Measurements from ENCODE around the gene PTPRU.
A peak's percentile ranks its signal among the peaks of the same experiment; 100 is the strongest.

The PTPRU gene

GRCh38 chr1:29247571-29248273 lies 11.4 kb downstream of the PTPRU start:
- no peak for DNase-seq

DNA sequence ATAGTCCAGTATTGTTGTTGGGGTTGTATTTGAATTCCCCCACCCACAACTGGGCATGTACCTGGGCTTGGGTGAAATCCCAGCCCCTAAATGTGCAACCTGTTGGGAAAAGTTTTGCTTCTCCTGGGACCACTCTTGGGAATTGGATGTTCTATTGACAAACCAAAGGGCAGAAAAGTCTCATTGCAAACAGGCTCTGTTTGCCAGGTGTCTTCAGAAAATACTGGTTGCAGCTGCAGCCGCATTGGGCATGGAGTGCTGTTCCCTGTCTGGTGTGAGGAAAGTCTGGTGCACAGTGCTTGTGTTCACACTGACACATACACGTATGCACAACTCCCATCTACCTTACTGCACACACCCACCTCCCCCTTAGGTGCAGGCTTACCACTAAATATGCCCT lies 12.1 kb downstream of the PTPRU start:
- no peak for DNase-seq

- no peak for DNase-seq
Observed at GRCh38 chr1:29249170-29249691, 12.9 kb downstream of the PTPRU start.

- no peak for DNase-seq
Observed at GRCh38 chr1:29249951-29250581, 13.7 kb downstream of the PTPRU start.

DNA sequence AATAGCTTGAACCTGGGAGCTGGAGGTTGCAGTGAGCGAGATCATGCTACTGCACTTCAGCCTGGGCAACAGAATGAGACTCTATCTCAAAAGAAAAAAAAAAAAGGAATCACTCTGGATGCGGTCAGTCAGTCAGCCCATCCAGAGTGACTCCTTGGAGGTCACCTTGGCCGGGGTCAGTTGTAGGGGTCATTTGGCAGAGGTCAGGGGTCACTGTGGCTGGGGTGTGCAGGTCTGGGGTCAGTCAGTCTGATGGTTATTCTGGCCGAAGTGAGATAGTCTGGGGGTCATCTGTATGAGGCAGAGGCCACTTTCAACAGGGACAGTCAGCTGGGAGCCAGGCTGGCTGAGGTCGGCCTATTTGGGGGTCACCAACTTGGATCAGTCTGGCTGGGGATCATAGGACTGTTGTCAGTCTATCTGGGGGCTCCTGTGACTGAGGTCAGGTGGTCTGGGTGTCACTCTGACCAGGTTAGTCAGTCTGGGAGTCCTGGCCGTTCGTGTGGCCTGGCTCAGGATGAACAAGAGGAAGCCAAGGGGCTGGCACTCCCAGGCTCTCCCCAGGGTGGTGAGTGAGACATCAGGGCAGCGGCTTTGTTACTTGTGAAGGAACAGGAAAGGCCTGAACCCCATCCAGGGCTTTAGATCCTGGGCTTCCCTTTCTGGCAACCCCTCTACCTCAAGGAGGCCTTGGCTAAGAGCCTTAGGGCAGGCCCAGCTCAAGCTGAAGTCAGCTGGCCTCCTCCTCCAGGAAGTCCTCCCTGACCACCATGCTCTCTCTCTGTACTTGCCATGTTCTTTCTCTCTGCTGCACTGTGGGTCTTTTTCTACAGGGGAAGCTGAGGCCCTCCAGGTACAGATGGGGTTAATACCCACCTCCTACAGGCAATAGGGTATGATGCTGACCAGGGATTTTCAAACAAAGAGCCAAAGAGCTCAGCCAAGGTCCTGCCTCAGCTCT lies 15.1 kb downstream of the PTPRU start:
- no peak for DNase-seq

- DNase-seq: no peak
Observed at GRCh38 chr1:29253180-29253579, 16.9 kb downstream of the PTPRU start.

- DNase-seq: no peak
Observed at GRCh38 chr1:29254346-29254745, 18.0 kb downstream of the PTPRU start.

- no peak for DNase-seq
Observed at GRCh38 chr1:29255134-29255666, 18.9 kb downstream of the PTPRU start.

- DNase-seq: no peak
Observed at GRCh38 chr1:29256394-29256793, 20.1 kb downstream of the PTPRU start.

DNA sequence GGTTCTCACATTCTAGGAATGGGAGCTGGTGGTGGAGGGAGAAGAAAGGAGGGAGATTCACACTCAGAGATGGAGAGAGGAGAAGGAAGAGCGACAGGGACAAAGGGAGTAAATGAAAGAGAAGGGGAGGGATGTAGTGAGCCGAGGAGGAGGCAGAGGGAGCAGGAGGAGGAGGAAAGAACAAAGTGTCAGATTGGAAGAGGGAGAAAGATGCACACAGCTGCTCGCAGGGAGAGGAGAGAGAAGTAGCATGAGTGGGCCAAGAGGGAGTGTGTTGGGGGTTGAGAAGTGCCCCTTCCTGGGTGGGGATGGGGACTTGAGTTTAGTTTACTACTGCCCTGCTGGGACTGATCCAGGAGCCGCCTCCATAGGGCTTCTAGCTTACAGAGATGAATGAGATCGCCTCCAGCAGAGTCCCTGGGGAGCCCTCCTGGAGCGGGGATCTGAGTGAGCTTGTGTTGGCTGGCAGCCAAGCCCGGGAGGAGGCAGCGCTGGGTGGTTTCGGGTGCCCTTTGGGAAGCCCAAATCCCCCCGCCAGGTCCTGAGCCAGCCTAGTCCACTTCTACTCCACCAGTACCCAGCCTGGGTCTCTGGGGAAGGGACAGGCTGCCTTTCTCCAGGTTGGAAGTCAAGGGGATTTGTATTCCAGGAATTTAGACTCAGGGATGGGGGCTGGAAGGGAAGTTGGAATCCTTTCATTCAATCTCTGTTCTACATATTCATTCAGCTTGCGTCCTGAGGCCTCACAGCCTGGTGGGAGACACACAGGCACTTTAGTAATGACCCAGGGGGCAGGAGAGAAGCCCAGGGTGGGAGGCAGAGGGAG lies 20.9 kb downstream of the PTPRU start:
- no peak for DNase-seq

DNA sequence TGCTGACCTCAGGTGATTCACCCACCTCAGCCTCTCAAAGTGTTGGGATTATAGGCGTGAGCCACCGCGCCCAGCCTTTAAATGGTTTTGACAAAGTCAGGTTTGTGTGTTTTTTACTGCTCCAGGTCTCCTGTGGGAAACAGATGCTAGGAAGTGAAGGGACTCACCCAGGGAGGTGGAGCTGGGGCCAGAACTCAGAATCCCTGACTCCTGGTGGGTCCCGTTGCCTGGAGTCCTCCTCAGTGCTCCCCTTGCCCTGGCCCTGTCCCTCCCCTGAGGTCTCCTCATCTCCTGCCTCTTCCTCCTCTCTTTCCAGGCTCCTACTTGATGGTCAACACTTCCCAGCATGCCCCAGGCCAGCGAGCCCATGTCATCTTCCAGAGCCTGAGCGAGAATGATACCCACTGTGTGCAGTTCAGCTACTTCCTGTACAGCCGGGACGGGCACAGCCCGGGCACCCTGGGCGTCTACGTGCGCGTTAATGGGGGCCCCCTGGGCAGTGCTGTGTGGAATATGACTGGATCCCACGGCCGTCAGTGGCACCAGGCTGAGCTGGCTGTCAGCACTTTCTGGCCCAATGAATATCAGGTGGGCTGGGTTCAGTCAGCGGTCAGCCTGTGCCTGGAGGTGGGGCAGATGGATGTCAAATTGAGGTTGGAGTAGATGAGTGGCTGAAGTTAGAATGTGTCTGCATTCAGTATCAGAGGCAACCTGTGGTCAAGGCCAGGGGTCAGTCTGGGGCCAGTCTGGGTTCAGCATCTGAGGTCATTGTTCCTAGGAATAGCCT lies 22.1 kb downstream of the PTPRU start:
- DNase-seq: no peak

DNA sequence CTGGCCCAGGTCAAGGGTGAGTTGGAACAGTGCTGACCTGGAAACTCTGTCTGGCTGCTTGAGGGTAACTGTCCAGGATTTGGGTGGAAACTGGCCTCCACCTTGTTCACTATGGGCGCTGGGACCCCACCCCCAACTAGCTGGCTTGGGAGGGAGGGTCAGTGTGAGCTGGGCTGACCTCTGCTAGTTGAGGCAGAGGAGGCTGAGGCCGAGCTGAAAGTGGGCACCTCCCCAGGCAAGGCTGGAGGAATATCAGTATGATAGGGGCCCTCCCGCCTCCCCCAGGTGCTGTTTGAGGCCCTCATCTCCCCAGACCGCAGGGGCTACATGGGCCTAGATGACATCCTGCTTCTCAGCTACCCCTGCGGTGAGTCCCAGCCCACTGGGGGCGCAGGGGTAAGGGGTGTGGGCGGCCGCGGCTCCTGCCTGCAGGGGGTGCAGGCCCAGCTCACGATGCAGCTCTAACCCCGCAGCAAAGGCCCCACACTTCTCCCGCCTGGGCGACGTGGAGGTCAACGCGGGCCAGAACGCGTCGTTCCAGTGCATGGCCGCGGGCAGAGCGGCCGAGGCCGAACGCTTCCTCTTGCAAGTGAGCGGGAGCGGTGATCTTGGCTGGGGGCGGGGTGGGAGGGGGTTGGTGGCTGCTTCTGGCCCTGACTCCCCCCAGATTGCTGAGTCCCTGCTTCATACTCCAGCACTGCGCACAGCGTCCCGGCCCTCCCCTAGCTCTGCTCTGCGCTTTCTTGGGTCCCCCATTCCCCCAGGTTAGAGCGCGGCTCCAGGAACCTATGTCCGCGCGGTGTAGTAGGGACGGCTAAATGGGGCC lies 22.9 kb downstream of the PTPRU start:
- peak; percentile 60 for DNase-seq

DNA sequence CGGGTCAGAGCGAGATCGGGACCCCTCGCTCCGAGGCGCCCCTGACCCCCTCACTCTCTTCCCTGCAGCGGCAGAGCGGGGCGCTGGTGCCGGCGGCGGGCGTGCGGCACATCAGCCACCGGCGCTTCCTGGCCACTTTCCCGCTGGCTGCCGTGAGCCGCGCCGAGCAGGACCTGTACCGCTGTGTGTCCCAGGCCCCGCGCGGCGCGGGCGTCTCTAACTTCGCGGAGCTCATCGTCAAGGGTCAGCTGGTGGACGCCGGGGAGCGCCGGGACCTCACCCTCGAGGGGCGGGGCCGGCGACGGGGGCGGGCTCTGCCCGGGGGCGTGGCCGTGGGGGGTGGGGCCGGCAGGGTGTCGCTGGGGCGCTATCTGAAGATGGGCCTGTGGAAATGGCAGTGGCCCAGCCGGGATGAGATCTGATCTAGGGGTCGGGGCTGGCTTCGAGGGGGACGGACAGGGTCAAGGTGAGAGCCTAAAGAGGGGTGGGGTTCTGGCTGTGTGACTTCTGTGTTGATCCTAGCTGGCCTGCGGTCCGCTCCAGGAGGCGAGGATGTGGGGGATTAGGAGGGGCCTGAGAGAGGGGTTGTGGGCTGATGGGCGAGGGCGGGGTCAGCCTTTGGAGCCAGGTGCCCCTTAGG lies 23.6 kb downstream of the PTPRU start:
- DNase-seq: peak; percentile 73

- DNase-seq: no peak
Observed at GRCh38 chr1:29260531-29260930, 24.2 kb downstream of the PTPRU start.

DNA sequence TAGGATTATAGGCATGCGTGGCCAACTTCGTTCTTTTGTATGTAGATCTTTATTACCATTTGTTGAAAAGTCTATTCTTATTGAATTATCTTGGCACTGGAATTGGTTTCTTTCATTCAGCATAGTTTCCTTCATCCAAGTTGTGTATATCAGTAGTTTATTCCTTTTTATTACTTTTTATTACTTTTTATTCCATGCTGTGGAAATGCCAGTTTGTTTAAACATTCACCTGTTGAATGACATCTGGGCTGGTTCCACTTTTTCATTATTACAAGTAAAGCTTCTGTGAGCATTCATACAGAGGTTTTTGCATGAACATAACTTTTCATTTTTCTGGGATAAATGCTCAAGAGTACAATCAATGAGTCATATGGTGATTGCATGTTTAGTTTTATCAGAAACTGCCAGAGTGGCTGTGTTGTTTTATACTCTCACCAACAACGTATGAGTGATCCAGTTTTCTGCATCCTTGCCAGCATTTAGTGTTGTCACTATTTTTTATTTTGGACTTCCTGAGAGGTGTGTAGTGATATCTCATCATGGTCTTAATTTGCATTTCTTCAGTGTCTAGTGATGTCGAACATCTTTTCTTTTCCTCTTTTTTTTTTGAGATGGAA lies 28.6 kb downstream of the PTPRU start:
- no peak for DNase-seq

- no peak for DNase-seq
Observed at GRCh38 chr1:29266912-29267311, 30.6 kb downstream of the PTPRU start.

DNA sequence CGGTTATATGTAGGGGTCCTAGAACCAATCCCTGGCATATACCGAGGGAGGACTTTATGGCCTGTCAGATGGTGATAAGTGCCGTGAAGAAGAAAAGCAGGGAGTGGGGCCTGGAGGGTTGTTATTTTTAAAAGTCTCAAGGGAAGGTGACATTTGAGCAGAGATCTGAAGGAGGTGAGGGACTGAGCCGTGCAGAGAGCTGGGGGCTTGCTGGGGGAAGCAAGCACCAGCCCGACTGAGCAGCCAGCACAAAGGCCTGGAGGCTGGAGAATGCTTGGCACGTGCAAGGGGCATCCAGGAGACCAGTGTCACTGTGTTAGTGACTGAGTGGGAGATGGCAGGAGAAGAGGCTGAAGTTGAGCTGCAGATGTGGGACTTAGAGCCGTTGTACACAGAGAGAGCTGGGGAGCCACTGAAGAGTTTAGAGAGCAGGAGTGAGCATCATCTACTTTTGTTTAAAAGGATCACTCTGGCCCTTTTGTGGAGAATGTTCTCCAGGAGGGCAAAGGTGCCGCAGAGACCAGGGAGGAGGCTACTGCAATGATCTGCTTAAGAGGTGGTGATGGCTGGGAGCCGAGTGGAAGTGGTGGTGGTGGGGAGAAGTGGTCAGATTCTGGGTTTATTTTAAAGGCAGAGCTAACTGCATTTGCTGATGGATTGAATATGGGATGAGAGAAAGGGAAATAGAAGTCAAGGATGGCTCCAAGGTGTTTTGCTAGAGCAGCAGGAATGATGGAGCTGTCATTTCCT lies 31.2 kb downstream of the PTPRU start:
- DNase-seq: no peak

GRCh38 chr1:29269382-29269781 lies 33.1 kb downstream of the PTPRU start:
- DNase-seq: no peak
